Neural cell (in vitro differentiated cells): Measurements from ENCODE around the gene XXYLT1. TPM values are rescaled to one million over a fixed set of nuclear protein-coding genes. Genes with fewer than 3 reads are reported as not detected.

ENCODE experiments used
- H2AFZ ChIP-seq: fragments of 200-600, 300-800 bp; sonication (generic), shearing (Covaris generic); 2 replicates; pipeline ENCODE4 v1.6.0; 2014; ENCODE audit warnings: low read depth, mild to moderate bottlenecking, antibody characterized with exemption, low read length, moderate library complexity
- H3F3A ChIP-seq: fragments of 200-600 bp; shearing (Covaris generic); 2 replicates; pipeline ENCODE4 v1.6.1; 2016; ENCODE audit warnings: mild to moderate bottlenecking, moderate library complexity, mixed read lengths, antibody characterized with exemption, low read length; ENCODE audit not compliant: insufficient read depth, poor library complexity, severe bottlenecking
- H3K27ac ChIP-seq: fragments of 200-600, 300-800 bp; sonication (generic), shearing (Covaris generic); 2 replicates; pipeline ENCODE4 v1.5.1; 2014; ENCODE audit warnings: mild to moderate bottlenecking, low read length, moderate library complexity
- H3K27me3 ChIP-seq: fragments of 300-800, 200-600 bp; sonication (generic), shearing (Covaris generic); 2 replicates; pipeline ENCODE4 v1.6.0; 2014; ENCODE audit warnings: mild to moderate bottlenecking, low read depth, low read length, moderate library complexity; ENCODE audit not compliant: insufficient read depth
- H3K36me3 ChIP-seq: fragments of 300-800, 200-600 bp; sonication (generic), shearing (Covaris generic); 2 replicates; pipeline ENCODE4 v1.5.1; 2014; ENCODE audit warnings: mild to moderate bottlenecking, antibody characterized with exemption, low read length, moderate library complexity; ENCODE audit not compliant: insufficient read depth
- H3K4me2 ChIP-seq: fragments of 300-800, 200-600 bp; sonication (generic), shearing (Covaris generic); 2 replicates; pipeline ENCODE4 v1.6.0; 2014; ENCODE audit warnings: mild to moderate bottlenecking, low read length
- H3K4me3 ChIP-seq: fragments of 300-800, 200-600 bp; sonication (generic), shearing (Covaris generic); 2 replicates; pipeline ENCODE4 v1.5.1; 2014; ENCODE audit warnings: mild to moderate bottlenecking, low read length, moderate library complexity
- H3K79me2 ChIP-seq: fragments of 200-600 bp; shearing (Covaris generic); replicated peaks from 2 replicates; pipeline ENCODE4 v1.6.0; 2014; ENCODE audit warnings: mild to moderate bottlenecking, low read length, moderate library complexity; ENCODE audit not compliant: insufficient read depth
- H3K9ac ChIP-seq: fragments of 300-800, 200-600 bp; sonication (generic), shearing (Covaris generic); 2 replicates; pipeline ENCODE4 v1.6.1; 2016; ENCODE audit warnings: mild to moderate bottlenecking, low read length, mixed read lengths
- H3K9me2 ChIP-seq: fragments of 200-600 bp; shearing (Covaris generic); 2 replicates; pipeline ENCODE4 v1.6.1; 2016; ENCODE audit warnings: mild to moderate bottlenecking, low read length, mixed read lengths; ENCODE audit not compliant: insufficient read depth
- H3K9me3 ChIP-seq: fragments of 200-600, 300-800 bp; sonication (generic), shearing (Covaris generic); 2 replicates; pipeline ENCODE4 v1.6.1; 2016; ENCODE audit warnings: mild to moderate bottlenecking, mixed run types, low read length, moderate library complexity, mixed read lengths
- H4K20me1 ChIP-seq: fragments of 200-600 bp; shearing (Covaris generic); 2 replicates; pipeline ENCODE4 v1.6.1; 2016; ENCODE audit warnings: mild to moderate bottlenecking, mixed run types; ENCODE audit not compliant: insufficient read depth
- CTCF ChIP-seq: fragments of 450-650 bp; IDR thresholded peaks from 2 replicates; pipeline ENCODE4 v1.5.1; 2014; ENCODE audit warnings: antibody characterized with exemption, mild to moderate bottlenecking, moderate library complexity; ENCODE audit not compliant: poor library complexity, severe bottlenecking
- EP300 ChIP-seq: fragments of 450-650 bp; conservative IDR thresholded peaks from 2 replicates; pipeline ENCODE4 v1.6.1; 2014; ENCODE audit warnings: antibody characterized with exemption, mild to moderate bottlenecking, moderate library complexity; ENCODE audit not compliant: poor library complexity, severe bottlenecking
- EZH2 ChIP-seq: fragments of 200-600, 300-800 bp; shearing (Covaris generic), sonication (generic); IDR thresholded peaks from 2 replicates; pipeline ENCODE4 v1.6.1; 2014; ENCODE audit warnings: antibody characterized with exemption, low read length, borderline replicate concordance, mild to moderate bottlenecking; ENCODE audit not compliant: insufficient read depth, poor library complexity, severe bottlenecking
- MXI1 ChIP-seq: fragments of 450-650 bp; conservative IDR thresholded peaks from 2 replicates; pipeline ENCODE4 v1.6.1; 2014; ENCODE audit warnings: antibody characterized with exemption, mild to moderate bottlenecking; ENCODE audit not compliant: poor library complexity, severe bottlenecking
- POLR2AphosphoS5 ChIP-seq: IDR thresholded peaks from 2 replicates; pipeline ENCODE4 v1.6.1; 2012
- RAD21 ChIP-seq: fragments of 450-650 bp; conservative IDR thresholded peaks from 2 replicates; pipeline ENCODE4 v1.6.1; 2014; ENCODE audit warnings: antibody characterized with exemption, mild to moderate bottlenecking, moderate library complexity
- REST ChIP-seq: IDR thresholded peaks from 2 replicates; pipeline ENCODE4 v1.6.1; 2012; ENCODE audit warnings: borderline replicate concordance
- SMC3 ChIP-seq: fragments of 450-650 bp; conservative IDR thresholded peaks from 2 replicates; pipeline ENCODE4 v1.6.1; 2014; ENCODE audit warnings: antibody characterized with exemption, mild to moderate bottlenecking, moderate library complexity; ENCODE audit not compliant: poor library complexity
- TAF1 ChIP-seq: IDR thresholded peaks from 2 replicates; pipeline ENCODE4 v1.6.1; 2012; ENCODE audit warnings: low read depth
- polyA plus RNA-seq: library from polyadenylated mRNA; depleted of rRNA; stranded (reverse); fragments of >200 nt; gene quantifications from 2 replicates; pipeline ENCODE4 v1.2.3, GENCODE V29; 2014

Gene XXYLT1
- polyA plus RNA-seq, 1 donor from 2014 or later, result 25.4 TPM

GRCh38 chr3:195245531-195245951 is 25.4 kb downstream of the XXYLT1 start:
- H3K79me2 ChIP-seq, result no peaks in the 10 kb centered on the region
- H3K4me3 ChIP-seq, result no peak overlapping the region
- TF ChIP-seq RAD21, result no peak
- no peak for TF ChIP-seq TAF1
- no peak for TF ChIP-seq EP300
- no peak for TF ChIP-seq CTCF
- no peak for TF ChIP-seq MXI1
- no peak for TF ChIP-seq REST
- no peak for TF ChIP-seq EZH2
- no peak for TF ChIP-seq SMC3
- TF ChIP-seq POLR2AphosphoS5, result no peak
- H3K36me3 ChIP-seq, result no peaks in the 10 kb centered on the region
- no peaks in the 10 kb centered on the region for H4K20me1 ChIP-seq
- H3K27me3 ChIP-seq, result no peaks in the 10 kb centered on the region
- H3K27ac ChIP-seq, result no peak overlapping the region
- no peak overlapping the region for H2AFZ ChIP-seq
- H3K9me3 ChIP-seq, result no peaks in the 10 kb centered on the region
- H3F3A ChIP-seq, result no peaks in the 10 kb centered on the region
- no peak overlapping the region for H3K4me2 ChIP-seq
- H3K9ac ChIP-seq, result no peak overlapping the region
- H3K9me2 ChIP-seq, result no peaks in the 10 kb centered on the region

GRCh38 chr3:195241592-195242355 is 29.2 kb downstream of the XXYLT1 start:
- no peak overlapping the region for H3K9ac ChIP-seq
- no peaks in the 10 kb centered on the region for H4K20me1 ChIP-seq
- no peaks in the 10 kb centered on the region for H3K27me3 ChIP-seq
- H2AFZ ChIP-seq, result no peak overlapping the region
- H3K4me2 ChIP-seq, result no peak overlapping the region
- no peaks in the 10 kb centered on the region for H3K9me3 ChIP-seq
- TF ChIP-seq RAD21 (no peak), SMC3 (no peak), REST (no peak), CTCF (no peak), POLR2AphosphoS5 (no peak), TAF1 (no peak), EP300 (no peak), EZH2 (no peak), MXI1 (no peak)
- H3K27ac ChIP-seq, result no peak overlapping the region
- no peaks in the 10 kb centered on the region for H3F3A ChIP-seq
- H3K79me2 ChIP-seq, result no peaks in the 10 kb centered on the region
- no peak overlapping the region for H3K4me3 ChIP-seq
- no peaks in the 10 kb centered on the region for H3K9me2 ChIP-seq
- no peaks in the 10 kb centered on the region for H3K36me3 ChIP-seq
